WTC11 (cell line): Measurements from ENCODE around the gene CHCHD1. TPM values are rescaled to one million over a fixed set of nuclear protein-coding genes. Genes with fewer than 3 reads are reported as not detected.

ENCODE experiments used
- ATAC-seq: fragments of 200-7000 bp; cut with Tn5 transposase; 2 replicates; pipeline ENCODE4 v1.10.0; 2021; ENCODE audit warnings: mild to moderate bottlenecking, moderate library complexity
- CTCF ChIA-PET: fragments of 300-600 bp; sonication (Branson Sonifier 250); formaldehyde crosslinking; loops from one replicate; lab custom pipeline; 2021; ENCODE audit warnings: antibody characterized with exemption; lab: Charles Lee
- POLR2A ChIA-PET: fragments of 350-600 bp; sonication (Branson Sonifier 250); formaldehyde crosslinking; loops from one replicate; lab custom pipeline; 2021; ENCODE audit warnings: antibody characterized with exemption; lab: Charles Lee
- DNase-seq: peaks from one replicate; pipeline ENCODE4 v3.0.0; 2021; ENCODE audit warnings: low spot score
- H3K27ac Mint-ChIP-seq: 2 replicates; pipeline ENCODE4 v1.8.0; 2021; ENCODE audit warnings: mixed read lengths
- H3K27me3 Mint-ChIP-seq: 2 replicates; pipeline ENCODE4 v1.8.0; 2021; ENCODE audit warnings: low read depth, mild to moderate bottlenecking, moderate library complexity, mixed read lengths
- H3K36me3 Mint-ChIP-seq: 2 replicates; pipeline ENCODE4 v1.8.0; 2021; ENCODE audit warnings: mixed read lengths
- H3K4me1 Mint-ChIP-seq: 2 replicates; pipeline ENCODE4 v1.8.0; 2022; ENCODE audit warnings: mixed read lengths
- H3K4me3 Mint-ChIP-seq: 2 replicates; pipeline ENCODE4 v1.8.0; 2021; ENCODE audit warnings: mild to moderate bottlenecking, moderate library complexity, mixed read lengths
- H3K9me3 Mint-ChIP-seq: 2 replicates; pipeline ENCODE4 v1.8.0; 2021; ENCODE audit warnings: mixed read lengths
- CREM ChIP-seq: sonication (generic); formaldehyde crosslinking; IDR thresholded peaks from 2 replicates; pipeline ENCODE4 v1.8.1; 2022; ENCODE audit warnings: mild to moderate bottlenecking, missing genetic modification reagents, moderate library complexity
- FOXK1 ChIP-seq: sonication (generic); formaldehyde crosslinking; IDR thresholded peaks from 2 replicates; pipeline ENCODE4 v1.8.0; 2022; ENCODE audit warnings: mild to moderate bottlenecking, moderate library complexity, missing genetic modification reagents
- MYBL2 ChIP-seq: sonication (generic); formaldehyde crosslinking; IDR thresholded peaks from 2 replicates; pipeline ENCODE4 v1.8.1; 2023; ENCODE audit warnings: mild to moderate bottlenecking, moderate library complexity, missing genetic modification reagents
- PRRX2 ChIP-seq: fragments of 250-450 bp; sonication (Bioruptor Pico); IDR thresholded peaks from 2 replicates; pipeline ENCODE4 v1.8.0; 2021; ENCODE audit warnings: mild to moderate bottlenecking
- SMAD4 ChIP-seq: sonication (generic); formaldehyde crosslinking; IDR thresholded peaks from 2 replicates; pipeline ENCODE4 v1.8.0; 2022; ENCODE audit warnings: mild to moderate bottlenecking, missing genetic modification reagents
- SP1 ChIP-seq: sonication (generic); formaldehyde crosslinking; conservative IDR thresholded peaks from 2 replicates; pipeline ENCODE4 v1.8.1; 2022; ENCODE audit warnings: missing genetic modification reagents
- ZBTB21 ChIP-seq: sonication (generic); formaldehyde crosslinking; IDR thresholded peaks from 2 replicates; pipeline ENCODE4 v1.8.1; 2023; ENCODE audit warnings: mild to moderate bottlenecking, missing genetic modification reagents, borderline replicate concordance
- ZNF317 ChIP-seq: sonication (generic); formaldehyde crosslinking; IDR thresholded peaks from 2 replicates; pipeline ENCODE4 v1.8.1; 2023; ENCODE audit warnings: low read depth, mild to moderate bottlenecking, moderate library complexity, missing genetic modification reagents, borderline replicate concordance
- total RNA-seq: library from RNA; stranded (reverse); gene quantifications from 3 replicates; pipeline ENCODE4 v1.2.3, GENCODE V29; 2021
- TF ChIP-seq, protein P1 (sequence below): fragments of 250-450 bp; sonication (Bioruptor Pico); IDR thresholded peaks from 2 replicates; pipeline ENCODE4 v1.9.0; 2021; ENCODE audit warnings: mild to moderate bottlenecking
- TF ChIP-seq, protein P2 (sequence below): fragments of 250-450 bp; sonication (Bioruptor Pico); IDR thresholded peaks from 2 replicates; pipeline ENCODE4 v1.9.0; 2021; ENCODE audit warnings: moderate library complexity, mild to moderate bottlenecking, inconsistent platforms, borderline replicate concordance
- TF ChIP-seq, protein P3 (sequence below): fragments of 250-450 bp; sonication (Bioruptor Pico); conservative IDR thresholded peaks from 2 replicates; pipeline ENCODE4 v1.9.0; 2021; ENCODE audit warnings: mild to moderate bottlenecking
- TF ChIP-seq, protein P4 (sequence below): sonication (generic); formaldehyde crosslinking; conservative IDR thresholded peaks from 2 replicates; pipeline ENCODE4 v1.8.1; 2022; ENCODE audit warnings: mild to moderate bottlenecking, missing genetic modification reagents
- TF ChIP-seq, protein P5 (sequence below): sonication (generic); formaldehyde crosslinking; IDR thresholded peaks from 2 replicates; pipeline ENCODE4 v1.8.1; 2022; ENCODE audit warnings: mild to moderate bottlenecking, moderate library complexity, missing genetic modification reagents
- TF ChIP-seq, protein P6 (sequence below): sonication (generic); formaldehyde crosslinking; IDR thresholded peaks from 2 replicates; pipeline ENCODE4 v1.8.0; 2022; ENCODE audit warnings: missing genetic modification reagents
- TF ChIP-seq, protein P7 (sequence below): sonication (generic); formaldehyde crosslinking; IDR thresholded peaks from 2 replicates; pipeline ENCODE4 v1.8.1; 2023; ENCODE audit warnings: mild to moderate bottlenecking, missing genetic modification reagents, borderline replicate concordance

Gene CHCHD1
- total RNA-seq, 1 experiment from 2014 or later = 45.9 TPM

DNA sequence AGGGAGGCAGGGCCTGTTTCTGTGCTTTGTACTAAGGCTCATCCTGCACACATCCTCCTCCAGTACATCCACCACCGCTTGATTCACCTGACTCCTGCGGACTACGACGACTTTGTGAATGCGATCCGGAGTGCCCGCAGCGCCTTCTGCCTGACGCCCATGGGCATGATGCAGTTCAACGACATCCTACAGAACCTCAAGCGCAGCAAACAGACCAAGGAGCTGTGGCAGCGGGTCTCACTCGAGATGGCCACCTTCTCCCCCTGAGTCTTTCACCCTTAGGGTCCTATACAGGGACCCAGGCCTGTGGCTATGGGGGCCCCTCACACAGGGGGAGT is 19.4 kb downstream of the CHCHD1 start (continued):
- TF ChIP-seq, protein P1, sequence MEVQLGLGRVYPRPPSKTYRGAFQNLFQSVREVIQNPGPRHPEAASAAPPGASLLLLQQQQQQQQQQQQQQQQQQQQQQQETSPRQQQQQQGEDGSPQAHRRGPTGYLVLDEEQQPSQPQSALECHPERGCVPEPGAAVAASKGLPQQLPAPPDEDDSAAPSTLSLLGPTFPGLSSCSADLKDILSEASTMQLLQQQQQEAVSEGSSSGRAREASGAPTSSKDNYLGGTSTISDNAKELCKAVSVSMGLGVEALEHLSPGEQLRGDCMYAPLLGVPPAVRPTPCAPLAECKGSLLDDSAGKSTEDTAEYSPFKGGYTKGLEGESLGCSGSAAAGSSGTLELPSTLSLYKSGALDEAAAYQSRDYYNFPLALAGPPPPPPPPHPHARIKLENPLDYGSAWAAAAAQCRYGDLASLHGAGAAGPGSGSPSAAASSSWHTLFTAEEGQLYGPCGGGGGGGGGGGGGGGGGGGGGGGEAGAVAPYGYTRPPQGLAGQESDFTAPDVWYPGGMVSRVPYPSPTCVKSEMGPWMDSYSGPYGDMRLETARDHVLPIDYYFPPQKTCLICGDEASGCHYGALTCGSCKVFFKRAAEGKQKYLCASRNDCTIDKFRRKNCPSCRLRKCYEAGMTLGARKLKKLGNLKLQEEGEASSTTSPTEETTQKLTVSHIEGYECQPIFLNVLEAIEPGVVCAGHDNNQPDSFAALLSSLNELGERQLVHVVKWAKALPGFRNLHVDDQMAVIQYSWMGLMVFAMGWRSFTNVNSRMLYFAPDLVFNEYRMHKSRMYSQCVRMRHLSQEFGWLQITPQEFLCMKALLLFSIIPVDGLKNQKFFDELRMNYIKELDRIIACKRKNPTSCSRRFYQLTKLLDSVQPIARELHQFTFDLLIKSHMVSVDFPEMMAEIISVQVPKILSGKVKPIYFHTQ (CRISPR knock-in tag) = no peak
- TF ChIP-seq CREM (no peak), PRRX2 (no peak)

DNA sequence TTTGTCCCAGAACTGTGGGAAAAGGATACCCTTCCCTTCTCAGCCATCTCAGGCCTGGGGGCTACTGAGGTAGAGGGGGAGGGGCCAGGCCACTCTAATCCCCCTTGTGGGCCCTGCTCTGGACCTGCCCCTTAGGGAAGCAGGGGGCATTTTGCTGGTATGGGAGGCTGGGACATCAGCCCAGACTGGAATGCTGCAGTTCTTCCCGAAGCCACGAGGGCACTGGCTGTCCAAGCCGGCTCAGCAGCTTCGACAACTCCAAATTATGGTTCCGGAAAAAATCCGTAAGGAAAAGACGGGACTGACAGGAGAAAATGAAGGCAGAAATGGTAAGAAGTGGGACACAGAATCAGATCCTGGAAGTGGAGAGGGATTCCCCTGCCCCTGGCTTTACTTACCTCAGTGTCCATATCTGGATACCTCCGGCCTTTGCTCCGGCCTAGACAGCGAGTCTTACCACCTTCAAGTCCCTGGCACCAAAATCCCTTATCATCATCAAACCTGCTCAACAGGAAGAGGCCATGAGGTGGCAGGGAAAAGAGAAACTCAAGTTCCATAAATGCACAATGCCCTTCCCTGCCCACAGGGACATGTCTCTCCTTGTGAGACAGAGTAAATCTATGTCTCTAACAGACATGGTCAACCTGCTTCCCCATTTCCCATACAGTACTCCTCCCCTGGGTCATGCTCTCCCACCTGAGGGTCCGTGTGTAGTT is 20.6 kb downstream of the CHCHD1 start:
- ATAC-seq (peak; percentile 43), DNase-seq (no peak)
- ChIA-PET CTCF (no interaction called here), POLR2A (no interaction called here)
- Mint-ChIP-seq H3K9me3 (no peaks in the 10 kb centered on the region), H3K36me3 (peaks cover 53% of the 10 kb centered on the region), H3K27ac (no peak overlapping the region), H3K27me3 (no peaks in the 10 kb centered on the region), H3K4me3 (no peak overlapping the region), H3K4me1 (no peaks in the 10 kb centered on the region)
- no peak for TF ChIP-seq SMAD4
- TF ChIP-seq, protein P2, sequence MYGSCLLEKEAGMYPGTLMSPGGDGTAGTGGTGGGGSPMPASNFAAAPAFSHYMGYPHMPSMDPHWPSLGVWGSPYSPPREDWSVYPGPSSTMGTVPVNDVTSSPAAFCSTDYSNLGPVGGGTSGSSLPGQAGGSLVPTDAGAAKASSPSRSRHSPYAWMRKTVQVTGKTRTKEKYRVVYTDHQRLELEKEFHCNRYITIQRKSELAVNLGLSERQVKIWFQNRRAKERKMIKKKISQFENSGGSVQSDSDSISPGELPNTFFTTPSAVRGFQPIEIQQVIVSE (CRISPR knock-in tag) = no peak
- no peak for TF ChIP-seq FOXK1 (CRISPR knock-in tag)
- TF ChIP-seq, protein P1 (CRISPR knock-in tag) = no peak
- no peak for TF ChIP-seq ZNF317
- TF ChIP-seq SP1 (CRISPR knock-in tag) = no peak
- TF ChIP-seq, protein P3, sequence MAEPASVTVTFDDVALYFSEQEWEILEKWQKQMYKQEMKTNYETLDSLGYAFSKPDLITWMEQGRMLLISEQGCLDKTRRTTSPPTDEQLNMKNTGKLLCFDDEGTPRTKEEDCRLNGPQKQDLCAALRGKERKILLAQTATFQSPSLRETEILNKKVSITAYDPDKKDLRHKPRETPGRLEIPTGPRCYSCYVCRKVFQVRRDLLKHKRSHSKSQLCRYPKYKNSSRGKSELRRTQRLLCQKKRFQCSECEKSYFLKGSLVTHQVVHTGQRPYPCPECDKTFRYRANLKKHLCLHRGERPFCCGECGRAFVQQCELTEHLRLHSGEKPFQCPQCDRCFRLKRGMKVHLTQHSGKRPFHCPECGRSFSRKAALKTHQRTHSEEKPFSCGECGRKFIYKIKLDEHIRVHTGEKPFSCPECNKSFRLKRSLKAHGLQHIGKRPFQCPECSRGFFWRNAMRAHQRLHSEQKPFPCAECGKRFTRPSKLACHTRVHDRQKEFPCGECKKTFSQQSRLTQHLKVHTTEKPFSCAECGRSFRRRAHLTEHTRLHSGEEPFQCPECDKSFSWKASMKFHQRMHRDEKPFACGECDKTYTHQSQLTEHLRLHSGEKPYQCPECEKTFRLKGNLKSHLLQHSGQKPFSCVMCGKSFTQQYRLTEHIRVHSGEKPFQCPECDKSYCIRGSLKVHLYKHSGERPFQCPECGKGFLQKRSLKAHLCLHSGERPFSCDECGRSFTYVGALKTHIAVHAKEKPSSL (CRISPR knock-in tag) = no peak
- TF ChIP-seq, protein P4, sequence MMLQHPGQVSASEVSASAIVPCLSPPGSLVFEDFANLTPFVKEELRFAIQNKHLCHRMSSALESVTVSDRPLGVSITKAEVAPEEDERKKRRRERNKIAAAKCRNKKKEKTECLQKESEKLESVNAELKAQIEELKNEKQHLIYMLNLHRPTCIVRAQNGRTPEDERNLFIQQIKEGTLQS = no peak
- TF ChIP-seq, protein P5, sequence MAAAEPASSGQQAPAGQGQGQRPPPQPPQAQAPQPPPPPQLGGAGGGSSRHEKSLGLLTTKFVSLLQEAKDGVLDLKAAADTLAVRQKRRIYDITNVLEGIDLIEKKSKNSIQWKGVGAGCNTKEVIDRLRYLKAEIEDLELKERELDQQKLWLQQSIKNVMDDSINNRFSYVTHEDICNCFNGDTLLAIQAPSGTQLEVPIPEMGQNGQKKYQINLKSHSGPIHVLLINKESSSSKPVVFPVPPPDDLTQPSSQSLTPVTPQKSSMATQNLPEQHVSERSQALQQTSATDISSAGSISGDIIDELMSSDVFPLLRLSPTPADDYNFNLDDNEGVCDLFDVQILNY (CRISPR knock-in tag) = no peak
- TF ChIP-seq, protein P6, sequence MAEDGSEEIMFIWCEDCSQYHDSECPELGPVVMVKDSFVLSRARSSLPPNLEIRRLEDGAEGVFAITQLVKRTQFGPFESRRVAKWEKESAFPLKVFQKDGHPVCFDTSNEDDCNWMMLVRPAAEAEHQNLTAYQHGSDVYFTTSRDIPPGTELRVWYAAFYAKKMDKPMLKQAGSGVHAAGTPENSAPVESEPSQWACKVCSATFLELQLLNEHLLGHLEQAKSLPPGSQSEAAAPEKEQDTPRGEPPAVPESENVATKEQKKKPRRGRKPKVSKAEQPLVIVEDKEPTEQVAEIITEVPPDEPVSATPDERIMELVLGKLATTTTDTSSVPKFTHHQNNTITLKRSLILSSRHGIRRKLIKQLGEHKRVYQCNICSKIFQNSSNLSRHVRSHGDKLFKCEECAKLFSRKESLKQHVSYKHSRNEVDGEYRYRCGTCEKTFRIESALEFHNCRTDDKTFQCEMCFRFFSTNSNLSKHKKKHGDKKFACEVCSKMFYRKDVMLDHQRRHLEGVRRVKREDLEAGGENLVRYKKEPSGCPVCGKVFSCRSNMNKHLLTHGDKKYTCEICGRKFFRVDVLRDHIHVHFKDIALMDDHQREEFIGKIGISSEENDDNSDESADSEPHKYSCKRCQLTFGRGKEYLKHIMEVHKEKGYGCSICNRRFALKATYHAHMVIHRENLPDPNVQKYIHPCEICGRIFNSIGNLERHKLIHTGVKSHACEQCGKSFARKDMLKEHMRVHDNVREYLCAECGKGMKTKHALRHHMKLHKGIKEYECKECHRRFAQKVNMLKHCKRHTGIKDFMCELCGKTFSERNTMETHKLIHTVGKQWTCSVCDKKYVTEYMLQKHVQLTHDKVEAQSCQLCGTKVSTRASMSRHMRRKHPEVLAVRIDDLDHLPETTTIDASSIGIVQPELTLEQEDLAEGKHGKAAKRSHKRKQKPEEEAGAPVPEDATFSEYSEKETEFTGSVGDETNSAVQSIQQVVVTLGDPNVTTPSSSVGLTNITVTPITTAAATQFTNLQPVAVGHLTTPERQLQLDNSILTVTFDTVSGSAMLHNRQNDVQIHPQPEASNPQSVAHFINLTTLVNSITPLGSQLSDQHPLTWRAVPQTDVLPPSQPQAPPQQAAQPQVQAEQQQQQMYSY (CRISPR knock-in tag) = no peak
- TF ChIP-seq ZBTB21 (CRISPR knock-in tag) = no peak
- TF ChIP-seq, protein P7, sequence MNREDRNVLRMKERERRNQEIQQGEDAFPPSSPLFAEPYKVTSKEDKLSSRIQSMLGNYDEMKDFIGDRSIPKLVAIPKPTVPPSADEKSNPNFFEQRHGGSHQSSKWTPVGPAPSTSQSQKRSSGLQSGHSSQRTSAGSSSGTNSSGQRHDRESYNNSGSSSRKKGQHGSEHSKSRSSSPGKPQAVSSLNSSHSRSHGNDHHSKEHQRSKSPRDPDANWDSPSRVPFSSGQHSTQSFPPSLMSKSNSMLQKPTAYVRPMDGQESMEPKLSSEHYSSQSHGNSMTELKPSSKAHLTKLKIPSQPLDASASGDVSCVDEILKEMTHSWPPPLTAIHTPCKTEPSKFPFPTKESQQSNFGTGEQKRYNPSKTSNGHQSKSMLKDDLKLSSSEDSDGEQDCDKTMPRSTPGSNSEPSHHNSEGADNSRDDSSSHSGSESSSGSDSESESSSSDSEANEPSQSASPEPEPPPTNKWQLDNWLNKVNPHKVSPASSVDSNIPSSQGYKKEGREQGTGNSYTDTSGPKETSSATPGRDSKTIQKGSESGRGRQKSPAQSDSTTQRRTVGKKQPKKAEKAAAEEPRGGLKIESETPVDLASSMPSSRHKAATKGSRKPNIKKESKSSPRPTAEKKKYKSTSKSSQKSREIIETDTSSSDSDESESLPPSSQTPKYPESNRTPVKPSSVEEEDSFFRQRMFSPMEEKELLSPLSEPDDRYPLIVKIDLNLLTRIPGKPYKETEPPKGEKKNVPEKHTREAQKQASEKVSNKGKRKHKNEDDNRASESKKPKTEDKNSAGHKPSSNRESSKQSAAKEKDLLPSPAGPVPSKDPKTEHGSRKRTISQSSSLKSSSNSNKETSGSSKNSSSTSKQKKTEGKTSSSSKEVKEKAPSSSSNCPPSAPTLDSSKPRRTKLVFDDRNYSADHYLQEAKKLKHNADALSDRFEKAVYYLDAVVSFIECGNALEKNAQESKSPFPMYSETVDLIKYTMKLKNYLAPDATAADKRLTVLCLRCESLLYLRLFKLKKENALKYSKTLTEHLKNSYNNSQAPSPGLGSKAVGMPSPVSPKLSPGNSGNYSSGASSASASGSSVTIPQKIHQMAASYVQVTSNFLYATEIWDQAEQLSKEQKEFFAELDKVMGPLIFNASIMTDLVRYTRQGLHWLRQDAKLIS = no peak
- TF ChIP-seq MYBL2 (CRISPR knock-in tag) = no peak
